GM18507 (cell line): ENCODE measurements around the gene MMP24.
A peak's percentile ranks its signal among the peaks of the same experiment; 100 is the strongest.
"Not testable (repeated sequence)": the region's sequence is repeated elsewhere in the genome, so short reads cannot be mapped to it uniquely, and the experiment has no call there.

ENCODE experiments used
- DNase-seq: peaks from one replicate; pipeline ENCODE4 v3.0.0; 2011; ENCODE audit warnings: low read depth; ENCODE audit not compliant: insufficient read length; ENCODE audit errors: extremely low spot score
- FAIRE-seq: peaks from 2 replicates; lab custom pipeline; 2011; peaks lifted over from hg19 to GRCh38; lab: Jason Lieb, UNC

The MMP24 gene

DNA sequence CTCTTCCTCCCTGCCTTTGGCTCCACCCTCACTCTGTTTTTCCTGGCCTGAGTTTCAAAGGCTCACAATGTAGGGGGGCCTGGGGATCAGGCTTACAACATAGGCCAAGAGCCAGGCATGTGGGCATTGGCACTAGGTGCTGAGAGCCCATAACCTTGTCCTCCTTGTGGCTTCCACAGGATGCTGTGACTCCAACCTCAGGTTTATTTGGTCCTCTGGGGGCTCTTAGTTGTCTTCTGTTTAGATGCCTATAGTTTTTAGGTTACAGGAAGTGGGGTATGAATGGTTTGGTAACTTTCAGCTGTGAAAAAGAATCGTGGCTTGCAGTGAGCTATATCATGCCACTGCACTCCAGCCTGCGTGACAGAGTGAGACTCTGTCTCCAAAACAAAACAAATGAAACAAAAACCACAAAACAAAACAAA is 25.6 kb downstream of the MMP24 start:
- FAIRE-seq: peak; percentile 86
- DNase-seq: peak; percentile 22

- FAIRE-seq, DNase-seq: not testable (repeated sequence)
Measured at GRCh38 chr20:35252598-35252997, 26.1 kb downstream of the MMP24 start.

DNA sequence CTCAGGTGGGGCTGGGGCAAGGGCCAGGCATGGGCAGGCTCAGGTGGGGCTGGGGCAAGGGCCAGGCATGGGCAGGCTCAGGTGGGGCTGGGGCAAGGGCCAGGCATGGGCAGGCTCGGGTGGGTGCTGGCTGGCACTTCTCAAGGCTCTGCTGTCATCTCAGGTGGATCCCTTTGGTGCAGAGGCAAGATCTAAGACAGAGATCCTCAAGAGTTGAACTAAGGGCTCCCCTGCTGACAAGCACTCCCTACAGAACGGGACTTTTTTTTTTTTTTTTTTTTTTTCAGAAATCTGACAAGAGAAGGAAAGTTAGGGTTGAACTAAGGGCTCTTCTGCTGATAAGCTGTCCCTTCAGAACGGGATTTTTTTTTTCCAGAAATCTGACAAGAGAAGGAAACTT is 26.5 kb downstream of the MMP24 start:
- no peak for FAIRE-seq
- no peak for DNase-seq

DNA sequence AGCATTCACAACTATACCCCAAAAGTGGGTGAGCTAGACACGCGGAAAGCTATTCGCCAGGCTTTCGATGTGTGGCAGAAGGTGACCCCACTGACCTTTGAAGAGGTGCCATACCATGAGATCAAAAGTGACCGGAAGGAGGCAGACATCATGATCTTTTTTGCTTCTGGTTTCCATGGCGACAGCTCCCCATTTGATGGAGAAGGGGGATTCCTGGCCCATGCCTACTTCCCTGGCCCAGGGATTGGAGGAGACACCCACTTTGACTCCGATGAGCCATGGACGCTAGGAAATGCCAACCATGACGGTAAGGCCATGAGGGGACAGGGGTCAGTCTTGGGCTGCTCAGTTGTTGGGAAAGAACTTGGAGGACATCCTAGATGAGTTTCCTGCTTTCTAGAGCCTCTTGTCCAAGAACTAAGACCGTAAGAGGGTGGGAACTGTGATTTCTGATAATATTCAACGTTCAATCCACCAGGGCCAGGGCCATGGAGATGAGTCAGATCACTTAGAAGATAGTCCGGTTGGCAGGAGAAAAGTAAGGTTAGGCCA is 28.0 kb downstream of the MMP24 start:
- no peak for FAIRE-seq

DNA sequence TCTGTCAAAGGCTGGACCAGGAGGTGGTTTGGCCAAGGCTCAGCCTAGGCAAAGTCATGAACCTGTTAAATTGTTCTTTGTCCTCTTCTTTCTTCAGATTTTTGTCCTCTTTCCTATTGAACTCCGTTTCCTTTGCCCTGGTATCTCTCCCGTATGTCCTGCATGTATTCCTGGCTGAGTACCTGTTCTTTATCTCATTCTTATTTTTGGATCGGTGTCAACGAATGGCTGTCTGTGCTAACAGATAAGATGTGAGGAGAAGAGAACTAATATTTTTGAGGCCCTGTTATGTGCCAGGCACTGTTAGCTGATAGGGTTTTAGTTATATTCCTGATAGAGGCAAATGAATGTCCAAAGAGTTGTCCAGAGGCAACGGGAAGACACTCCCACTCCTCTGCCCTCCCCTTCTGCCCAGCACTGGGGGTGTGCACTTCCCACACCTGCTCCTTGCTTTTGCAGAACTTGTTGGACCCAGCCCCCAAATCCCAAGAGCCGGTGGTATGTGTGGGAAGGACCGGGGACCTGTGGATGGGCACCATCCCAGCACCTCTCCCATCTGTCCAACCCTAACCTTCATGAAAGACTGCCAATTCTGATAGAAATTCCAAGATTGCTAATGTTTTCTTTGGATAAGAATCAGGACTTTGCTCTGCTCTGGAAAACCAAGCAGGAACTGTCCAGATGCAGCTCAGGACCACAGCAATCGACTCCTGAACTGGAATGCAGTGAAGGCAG is 30.9 kb downstream of the MMP24 start:
- DNase-seq (no peak), FAIRE-seq (no peak)

More for the DNA sequence above, 28.0 kb downstream of the MMP24 start:
- no peak for DNase-seq

- FAIRE-seq (no peak), DNase-seq (no peak)
Measured at GRCh38 chr20:35260426-35260825, 33.9 kb downstream of the MMP24 start.

- DNase-seq, FAIRE-seq: not testable (repeated sequence)
Measured at GRCh38 chr20:35262321-35262720, 35.8 kb downstream of the MMP24 start.

- FAIRE-seq, DNase-seq: not testable (repeated sequence)
Measured at GRCh38 chr20:35262731-35263531, 36.4 kb downstream of the MMP24 start.

DNA sequence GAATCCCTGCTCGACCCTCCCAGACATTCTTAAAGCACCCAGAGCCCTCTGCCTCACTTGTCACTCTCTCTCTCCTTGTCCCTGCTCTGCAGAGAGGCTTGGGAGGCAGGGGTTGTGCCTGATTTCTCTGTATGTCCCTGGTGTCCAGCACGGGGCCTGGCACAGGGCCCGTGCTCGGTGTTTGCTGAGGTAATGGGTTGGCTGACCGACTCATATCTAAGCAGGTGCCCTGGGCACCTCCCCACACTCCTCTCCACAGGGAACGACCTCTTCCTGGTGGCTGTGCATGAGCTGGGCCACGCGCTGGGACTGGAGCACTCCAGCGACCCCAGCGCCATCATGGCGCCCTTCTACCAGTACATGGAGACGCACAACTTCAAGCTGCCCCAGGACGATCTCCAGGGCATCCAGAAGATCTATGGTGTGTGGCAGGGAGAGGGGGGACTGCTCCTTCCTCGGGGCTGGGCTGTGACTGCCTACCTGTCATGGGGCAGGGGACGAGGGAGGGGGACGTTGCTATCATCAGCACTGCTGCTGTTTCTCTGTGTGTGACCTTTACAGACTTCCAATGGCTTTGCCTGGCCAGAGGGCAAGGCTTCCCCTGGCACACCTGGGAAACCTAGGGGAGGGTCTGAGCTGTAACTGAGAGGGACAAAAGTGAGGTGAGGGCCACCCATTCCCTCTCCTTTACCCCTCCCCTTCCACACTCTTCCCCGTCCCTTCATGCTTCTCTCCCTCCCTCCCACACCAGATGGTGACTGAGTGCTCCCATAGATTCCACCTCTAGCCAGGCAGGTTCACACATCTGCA is 37.2 kb downstream of the MMP24 start:
- FAIRE-seq (no peak), DNase-seq (no peak)

- FAIRE-seq: no peak
- DNase-seq: no peak
Measured at GRCh38 chr20:35264755-35265154, 38.3 kb downstream of the MMP24 start.

DNA sequence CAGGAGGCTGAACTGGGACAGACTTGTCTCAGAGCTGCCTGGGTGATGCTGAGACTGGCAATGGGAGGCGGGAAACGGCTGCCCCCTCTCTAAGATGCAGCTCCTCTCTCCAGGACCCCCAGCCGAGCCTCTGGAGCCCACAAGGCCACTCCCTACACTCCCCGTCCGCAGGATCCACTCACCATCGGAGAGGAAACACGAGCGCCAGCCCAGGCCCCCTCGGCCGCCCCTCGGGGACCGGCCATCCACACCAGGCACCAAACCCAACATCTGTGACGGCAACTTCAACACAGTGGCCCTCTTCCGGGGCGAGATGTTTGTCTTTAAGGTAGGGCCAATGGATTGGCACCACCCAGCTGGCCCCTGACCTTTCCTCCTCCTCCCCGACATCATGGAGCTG is 40.6 kb downstream of the MMP24 start:
- DNase-seq: no peak
- FAIRE-seq: no peak

DNA sequence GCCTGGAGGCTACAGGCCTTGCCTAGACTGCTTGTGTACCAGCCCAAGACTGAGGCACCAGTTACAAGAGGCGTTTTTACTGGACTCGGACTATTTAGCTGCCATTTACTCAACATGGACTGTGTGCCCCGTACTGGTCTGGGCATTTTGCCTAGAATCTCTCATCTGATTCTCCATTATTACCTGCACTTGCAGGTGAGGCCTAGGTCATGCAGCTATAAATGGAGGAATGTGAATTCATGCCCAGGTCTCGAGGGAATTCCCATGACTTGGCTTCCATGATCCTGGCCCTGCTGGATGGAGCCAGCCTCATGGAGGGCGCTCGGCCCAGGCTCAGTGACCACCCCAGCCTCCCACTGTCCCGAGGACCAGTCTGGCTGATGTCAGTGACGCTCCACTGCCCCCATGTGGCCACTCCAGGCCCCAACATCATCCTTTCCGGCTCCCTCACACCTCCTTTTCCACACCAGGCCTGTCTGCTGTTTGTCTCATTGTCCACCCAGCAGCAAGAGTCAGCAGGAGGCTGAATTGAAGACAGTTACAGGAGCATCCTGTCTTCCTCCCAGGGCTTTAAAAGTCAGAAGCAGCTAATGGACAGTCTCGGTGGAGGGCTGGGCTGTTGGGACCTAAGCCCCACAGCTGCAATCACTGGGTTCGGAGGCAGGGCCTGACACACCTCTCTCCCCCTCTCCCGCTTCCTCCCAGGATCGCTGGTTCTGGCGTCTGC is 42.7 kb downstream of the MMP24 start:
- FAIRE-seq (peak; percentile 52), DNase-seq (peak; percentile 54)

- FAIRE-seq (no peak), DNase-seq (no peak)
Measured at GRCh38 chr20:35270021-35270902, 43.8 kb downstream of the MMP24 start.

DNA sequence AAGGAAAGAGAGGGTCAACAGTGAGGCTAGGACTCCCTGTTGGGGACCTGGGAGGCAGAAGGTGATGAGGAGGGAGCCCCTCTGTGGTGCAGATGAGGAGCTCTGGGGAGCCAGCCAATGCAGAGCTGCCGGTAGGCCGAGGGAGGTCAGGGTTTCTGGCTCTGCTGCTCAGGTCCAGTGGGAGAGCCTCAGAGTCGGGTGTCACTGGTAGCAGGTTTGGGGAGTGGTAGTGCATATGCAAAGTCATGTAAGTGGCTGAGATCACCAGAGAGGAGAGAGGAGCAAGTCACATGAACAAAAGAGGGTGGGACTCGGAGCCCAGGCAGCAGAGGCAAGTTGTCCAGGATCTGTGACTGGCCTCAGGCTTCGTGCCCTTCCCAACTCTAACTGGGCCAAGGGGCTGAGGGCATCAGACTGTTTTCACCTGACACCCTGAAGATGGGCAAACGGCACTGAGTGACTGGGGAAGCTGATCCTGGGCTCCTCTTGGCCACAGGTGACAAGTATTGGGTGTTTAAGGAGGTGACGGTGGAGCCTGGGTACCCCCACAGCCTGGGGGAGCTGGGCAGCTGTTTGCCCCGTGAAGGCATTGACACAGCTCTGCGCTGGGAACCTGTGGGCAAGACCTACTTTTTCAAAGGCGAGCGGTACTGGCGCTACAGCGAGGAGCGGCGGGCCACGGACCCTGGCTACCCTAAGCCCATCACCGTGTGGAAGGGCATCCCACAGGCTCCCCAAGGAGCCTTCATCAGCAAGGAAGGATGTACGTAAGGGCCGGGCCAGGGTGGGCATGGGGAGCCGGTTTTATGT is 44.8 kb downstream of the MMP24 start:
- FAIRE-seq (no peak), DNase-seq (no peak)

- no peak for FAIRE-seq
- no peak for DNase-seq
Measured at GRCh38 chr20:35271904-35272303, 45.4 kb downstream of the MMP24 start.

GRCh38 chr20:35273449-35274171 is 47.1 kb downstream of the MMP24 start:
- no peak for DNase-seq
- no peak for FAIRE-seq
